Ovary (tissue), 3 donors: ENCODE data around the gene ATRN.

Experiments
- EP300 ChIP-seq: sonication (generic); formaldehyde crosslinking; IDR thresholded peaks from one replicate; pipeline ENCODE4 v1.6.1; 2017; ENCODE audit warnings: antibody characterized with exemption
- POLR2A ChIP-seq: fragments of 450-650 bp; IDR thresholded peaks from one replicate; pipeline ENCODE4 v1.6.1; 2017; ENCODE audit warnings: antibody characterized with exemption, mild to moderate bottlenecking, moderate library complexity
- TF ChIP-seq, protein P1 (sequence below), 3 donors: fragments of 450-650 bp in 2 of 3; fragments of 200-600 bp in 1 of 3; IDR thresholded peaks; one replicate each; pipeline versions ENCODE4 v1.5.1 to v1.8.0; 2016 to 2022; ENCODE audit warnings: antibody characterized with exemption in 3 of 3, mild to moderate bottlenecking in 1 of 3
- donor health status: DM: no; HTN: no; CAD: no.

GRCh38 chr20:3621111-3621510 is 150.3 kb downstream of the ATRN start:
- TF ChIP-seq, protein P1, sequence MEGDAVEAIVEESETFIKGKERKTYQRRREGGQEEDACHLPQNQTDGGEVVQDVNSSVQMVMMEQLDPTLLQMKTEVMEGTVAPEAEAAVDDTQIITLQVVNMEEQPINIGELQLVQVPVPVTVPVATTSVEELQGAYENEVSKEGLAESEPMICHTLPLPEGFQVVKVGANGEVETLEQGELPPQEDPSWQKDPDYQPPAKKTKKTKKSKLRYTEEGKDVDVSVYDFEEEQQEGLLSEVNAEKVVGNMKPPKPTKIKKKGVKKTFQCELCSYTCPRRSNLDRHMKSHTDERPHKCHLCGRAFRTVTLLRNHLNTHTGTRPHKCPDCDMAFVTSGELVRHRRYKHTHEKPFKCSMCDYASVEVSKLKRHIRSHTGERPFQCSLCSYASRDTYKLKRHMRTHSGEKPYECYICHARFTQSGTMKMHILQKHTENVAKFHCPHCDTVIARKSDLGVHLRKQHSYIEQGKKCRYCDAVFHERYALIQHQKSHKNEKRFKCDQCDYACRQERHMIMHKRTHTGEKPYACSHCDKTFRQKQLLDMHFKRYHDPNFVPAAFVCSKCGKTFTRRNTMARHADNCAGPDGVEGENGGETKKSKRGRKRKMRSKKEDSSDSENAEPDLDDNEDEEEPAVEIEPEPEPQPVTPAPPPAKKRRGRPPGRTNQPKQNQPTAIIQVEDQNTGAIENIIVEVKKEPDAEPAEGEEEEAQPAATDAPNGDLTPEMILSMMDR (IDR thresholded peaks at IDR 0.05), result no peak
- no peak for TF ChIP-seq POLR2A
- TF ChIP-seq EP300, result no peak
